Thyroid gland (tissue), 4 donors: Measurements from ENCODE around the gene RPL38.

ENCODE experiments used
- POLR2A ChIP-seq, 2 donors: fragments of 450-650 bp; IDR thresholded peaks; one replicate each; pipeline ENCODE4 v1.6.1; 2017; ENCODE audit warnings: antibody characterized with exemption in 2 of 2, mild to moderate bottlenecking in 2 of 2, moderate library complexity in 1 of 2
- TF ChIP-seq, protein P1 (sequence below), 6 experiments: fragments of 200-600 bp in 3 of 6; fragments of 450-650 bp in 3 of 6; sonication (generic) in 3 of 6; IDR thresholded peaks; one replicate each; pipeline ENCODE4 v1.5.1; 2016 to 2019; ENCODE audit warnings: antibody characterized with exemption in 6 of 6, mild to moderate bottlenecking in 2 of 6, inconsistent platforms in 1 of 6, moderate library complexity in 1 of 6

DNA sequence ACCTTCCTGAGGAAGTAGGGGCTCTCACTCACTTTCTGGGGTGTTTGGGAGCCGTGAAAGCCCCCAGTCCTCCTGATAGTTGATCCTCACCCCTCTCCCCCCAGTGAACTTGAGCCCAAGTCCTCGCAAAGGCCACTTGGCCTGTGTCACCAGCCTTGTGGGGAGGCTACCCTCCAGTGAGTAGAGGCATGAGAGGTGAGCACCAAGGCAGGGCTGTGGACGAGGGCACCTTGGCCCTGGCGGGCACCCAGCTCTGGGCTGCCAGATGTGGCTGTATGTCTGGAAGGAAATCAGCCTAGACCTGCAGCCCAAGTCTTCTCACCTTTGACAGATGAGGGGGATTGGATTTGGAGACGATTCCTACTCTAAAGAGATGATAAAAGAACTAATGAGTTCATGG, 13.0 kb downstream of the RPL38 start:
- TF ChIP-seq, protein P1, sequence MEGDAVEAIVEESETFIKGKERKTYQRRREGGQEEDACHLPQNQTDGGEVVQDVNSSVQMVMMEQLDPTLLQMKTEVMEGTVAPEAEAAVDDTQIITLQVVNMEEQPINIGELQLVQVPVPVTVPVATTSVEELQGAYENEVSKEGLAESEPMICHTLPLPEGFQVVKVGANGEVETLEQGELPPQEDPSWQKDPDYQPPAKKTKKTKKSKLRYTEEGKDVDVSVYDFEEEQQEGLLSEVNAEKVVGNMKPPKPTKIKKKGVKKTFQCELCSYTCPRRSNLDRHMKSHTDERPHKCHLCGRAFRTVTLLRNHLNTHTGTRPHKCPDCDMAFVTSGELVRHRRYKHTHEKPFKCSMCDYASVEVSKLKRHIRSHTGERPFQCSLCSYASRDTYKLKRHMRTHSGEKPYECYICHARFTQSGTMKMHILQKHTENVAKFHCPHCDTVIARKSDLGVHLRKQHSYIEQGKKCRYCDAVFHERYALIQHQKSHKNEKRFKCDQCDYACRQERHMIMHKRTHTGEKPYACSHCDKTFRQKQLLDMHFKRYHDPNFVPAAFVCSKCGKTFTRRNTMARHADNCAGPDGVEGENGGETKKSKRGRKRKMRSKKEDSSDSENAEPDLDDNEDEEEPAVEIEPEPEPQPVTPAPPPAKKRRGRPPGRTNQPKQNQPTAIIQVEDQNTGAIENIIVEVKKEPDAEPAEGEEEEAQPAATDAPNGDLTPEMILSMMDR (IDR thresholded peaks at IDR 0.05), result no peak
- TF ChIP-seq POLR2A (IDR thresholded peaks at IDR 0.05), result no peak
